HepG2 (cell line): ENCODE results near the gene IL1B. TPM values are rescaled to one million over a fixed set of nuclear protein-coding genes. Genes with fewer than 3 reads are reported as not detected.

Experiments used
- HNRNPK ChIP-seq: fragments of 200-400 bp; formaldehyde crosslinking; IDR thresholded peaks from 2 replicates; pipeline ENCODE4 v1.6.1; 2018; ENCODE audit warnings: low read length, low read depth, moderate library complexity, mild to moderate bottlenecking; ENCODE audit not compliant: poor library complexity, severe bottlenecking
- MAZ ChIP-seq, 2 experiments: sonication (generic) in 1 of 2; formaldehyde crosslinking in 1 of 2; IDR thresholded peaks; 2 replicates each; pipeline versions ENCODE4 v1.5.0 to v1.6.1; 2012 to 2020; ENCODE audit warnings: low read depth in 2 of 2, mild to moderate bottlenecking in 2 of 2, borderline replicate concordance in 1 of 2, improper control_type of control experiment in 1 of 2, low read length in 1 of 2, missing genetic modification reagents in 1 of 2, moderate library complexity in 1 of 2
- NFIB ChIP-seq: sonication (generic); formaldehyde crosslinking; IDR thresholded peaks from 2 replicates; pipeline ENCODE4 v1.9.0; 2021; ENCODE audit warnings: missing genetic modification reagents, mild to moderate bottlenecking, borderline replicate concordance
- NFYB ChIP-seq: sonication (generic); formaldehyde crosslinking; IDR thresholded peaks from 2 replicates; pipeline ENCODE4 v1.4.0; 2020; ENCODE audit warnings: missing genetic modification reagents
- NR2F2 ChIP-seq: IDR thresholded peaks from 2 replicates; pipeline ENCODE4 v1.6.1; 2012; ENCODE audit warnings: low read depth, inconsistent platforms, borderline replicate concordance
- POLR2AphosphoS2 ChIP-seq: IDR thresholded peaks from 2 replicates; pipeline ENCODE4 v1.6.1; 2011; ENCODE audit warnings: low read depth, low read length, improper control_type of control experiment
- REXO4 ChIP-seq: sonication (generic); formaldehyde crosslinking; IDR thresholded peaks from 2 replicates; pipeline ENCODE4 v1.8.0; 2022; ENCODE audit warnings: missing genetic modification reagents, mild to moderate bottlenecking, borderline replicate concordance
- SMAD9 ChIP-seq: sonication (generic); formaldehyde crosslinking; IDR thresholded peaks from 2 replicates; pipeline ENCODE4 v1.5.1; 2020; ENCODE audit warnings: mild to moderate bottlenecking, missing genetic modification reagents
- SPEN ChIP-seq: sonication (generic); formaldehyde crosslinking; IDR thresholded peaks from 2 replicates; pipeline ENCODE4 v1.5.1; 2020; ENCODE audit warnings: low read depth, mild to moderate bottlenecking, missing genetic modification reagents
- SSRP1 ChIP-seq: IDR thresholded peaks from 2 replicates; pipeline ENCODE4 v1.6.1; 2016; ENCODE audit warnings: control low read depth
- TCF12 ChIP-seq, 2 experiments: fragments of 450-650 bp in 1 of 2; sonication (generic) in 1 of 2; formaldehyde crosslinking in 1 of 2; IDR thresholded peaks; 2 replicates each; pipeline versions ENCODE4 v1.6.1 to v1.8.0; 2017 to 2022; ENCODE audit warnings: antibody characterized with exemption in 1 of 2, mild to moderate bottlenecking in 1 of 2, missing genetic modification reagents in 1 of 2, moderate library complexity in 1 of 2
- ZBTB44 ChIP-seq: sonication (generic); formaldehyde crosslinking; IDR thresholded peaks from 2 replicates; pipeline ENCODE4 v1.4.0; 2020; ENCODE audit warnings: missing genetic modification reagents
- ZNF207 ChIP-seq: fragments of 450-650 bp; IDR thresholded peaks from 2 replicates; pipeline ENCODE4 v1.6.1; 2016; ENCODE audit warnings: antibody characterized with exemption, borderline replicate concordance
- ZNF460 ChIP-seq: sonication (generic); formaldehyde crosslinking; IDR thresholded peaks from 2 replicates; pipeline ENCODE4 v1.5.1; 2020; ENCODE audit warnings: missing genetic modification reagents, mild to moderate bottlenecking, borderline replicate concordance
- ZNF773 ChIP-seq: sonication (generic); formaldehyde crosslinking; IDR thresholded peaks from 2 replicates; pipeline ENCODE4 v1.4.0; 2020; ENCODE audit warnings: missing genetic modification reagents, borderline replicate concordance
- ZZZ3 ChIP-seq: sonication (generic); formaldehyde crosslinking; IDR thresholded peaks from 2 replicates; pipeline ENCODE4 v1.4.0; 2020; ENCODE audit warnings: missing genetic modification reagents, mild to moderate bottlenecking, borderline replicate concordance
- polyA plus RNA-seq, 8 experiments: library from polyadenylated mRNA; depleted of rRNA in 3 of 8; stranded (reverse) in 7 of 8; unstranded in 1 of 8; fragments of >200 nt; fragmentation: Illumina TruSeq in 4 of 8; extraction: Trizol in 4 of 8; gene quantifications; 2 replicates each; pipeline versions ENCODE4 v1.2.1 to v1.2.3, GENCODE V29; 2011 to 2016; ENCODE audit warnings: low read depth in 4 of 8, missing spikeins in 1 of 8, mixed read lengths in 1 of 8; ENCODE audit not compliant: insufficient read depth in 1 of 8
- total RNA-seq, 5 experiments: library from RNA; depleted of rRNA; stranded (reverse); fragments of >200 nt; fragmentation: Illumina TruSeq; extraction: Trizol; gene quantifications; 2 replicates each; pipeline ENCODE4 v1.2.3, GENCODE V29; 2016; ENCODE audit warnings: low read depth in 1 of 5
- TF ChIP-seq, protein P1 (sequence below): sonication (generic); formaldehyde crosslinking; IDR thresholded peaks from 2 replicates; pipeline ENCODE4 v1.4.0; 2020; ENCODE audit warnings: missing genetic modification reagents, low read depth, mild to moderate bottlenecking, borderline replicate concordance

Gene IL1B
- total and polyA plus RNA-seq, 2 of the 13 experiments (the other 11 are each of a cell fraction or from before 2014, with no cell fraction given), result 0.18 TPM; not detected in 1

- TF ChIP-seq SMAD9, result no peak
- TF ChIP-seq POLR2AphosphoS2, result no peak
- no peak for TF ChIP-seq NFYB (CRISPR knock-in tag)
- TF ChIP-seq MAZ (IDR thresholded peaks at IDR 0.05; ENCODE audit: borderline replicate concordance, low read depth, low read length), result no peak
- TF ChIP-seq MAZ (CRISPR knock-in tag; IDR thresholded peaks at IDR 0.05; ENCODE audit: low read depth), result no peak
- TF ChIP-seq ZNF773 (CRISPR knock-in tag), result no peak
- TF ChIP-seq ZNF207, result no peak
- TF ChIP-seq SSRP1, result no peak
- no peak for TF ChIP-seq ZBTB44 (CRISPR knock-in tag)
- no peak for TF ChIP-seq TCF12 (IDR thresholded peaks at IDR 0.05)
- TF ChIP-seq TCF12 (CRISPR knock-in tag; IDR thresholded peaks at IDR 0.05), result no peak
- no peak for TF ChIP-seq ZZZ3
- no peak for TF ChIP-seq REXO4 (CRISPR knock-in tag)
- no peak for TF ChIP-seq SPEN (CRISPR knock-in tag)
- TF ChIP-seq, protein P1, sequence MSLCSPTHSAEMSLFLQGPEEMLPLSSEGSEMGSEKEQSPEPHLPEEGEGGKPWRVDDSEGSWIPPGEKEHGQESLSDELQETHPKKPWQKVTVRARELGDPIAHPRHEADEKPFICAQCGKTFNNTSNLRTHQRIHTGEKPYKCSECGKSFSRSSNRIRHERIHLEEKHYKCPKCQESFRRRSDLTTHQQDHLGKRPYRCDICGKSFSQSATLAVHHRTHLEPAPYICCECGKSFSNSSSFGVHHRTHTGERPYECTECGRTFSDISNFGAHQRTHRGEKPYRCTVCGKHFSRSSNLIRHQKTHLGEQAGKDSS (CRISPR knock-in tag), result no peak
- no peak for TF ChIP-seq NR2F2
- no peak for TF ChIP-seq NFIB (CRISPR knock-in tag)
- TF ChIP-seq ZNF460 (CRISPR knock-in tag), result no peak
- TF ChIP-seq HNRNPK, result no peak
Observed at GRCh38 chr2:112881217-112881985, 44.8 kb upstream of the IL1B start (continued).
